ENCODE measurements around the gene LRRC61.

LRRC61 gene

GRCh38 chr7:150357771-150358427, 34.7 kb downstream of the LRRC61 start:
- H3K4me3 ChIP-seq (replicated peaks; ENCODE audit: low read depth, low read length), result no peak overlapping the region
- DNase-seq (ENCODE audit: low read depth), result no peak
- no peak for TF ChIP-seq CTCF (IDR thresholded peaks at IDR 0.05; ENCODE audit: low read length, missing control alignments)

- no peak overlapping the region for H3K4me3 ChIP-seq (replicated peaks; ENCODE audit: low read depth, low read length)
- TF ChIP-seq CTCF (IDR thresholded peaks at IDR 0.05; ENCODE audit: low read length, missing control alignments), result no peak
- no peak for DNase-seq (ENCODE audit: low read depth)
Measured at GRCh38 chr7:150358433-150358832, 35.3 kb downstream of the LRRC61 start.

- H3K4me3 ChIP-seq (replicated peaks; ENCODE audit: low read depth, low read length), result no peak overlapping the region
- TF ChIP-seq CTCF (IDR thresholded peaks at IDR 0.05; ENCODE audit: low read length, missing control alignments), result no peak
- no peak for DNase-seq (ENCODE audit: low read depth)
Measured at GRCh38 chr7:150358988-150359621, 36.0 kb downstream of the LRRC61 start.

- no peak for TF ChIP-seq CTCF (IDR thresholded peaks at IDR 0.05; ENCODE audit: low read length, missing control alignments)
- no peak for DNase-seq (ENCODE audit: low read depth)
- H3K4me3 ChIP-seq (replicated peaks; ENCODE audit: low read depth, low read length), result no peak overlapping the region
Measured at GRCh38 chr7:150359622-150360362, 36.6 kb downstream of the LRRC61 start.

GRCh38 chr7:150360363-150361058, 37.4 kb downstream of the LRRC61 start:
- no peak for TF ChIP-seq CTCF (IDR thresholded peaks at IDR 0.05; ENCODE audit: low read length, missing control alignments)

GRCh38 chr7:150361402-150361801, 38.2 kb downstream of the LRRC61 start:
- no peak for DNase-seq (ENCODE audit: low read depth)
- H3K4me3 ChIP-seq (replicated peaks; ENCODE audit: low read depth, low read length), result no peak overlapping the region
- TF ChIP-seq CTCF (IDR thresholded peaks at IDR 0.05; ENCODE audit: low read length, missing control alignments), result no peak

More at GRCh38 chr7:150360363-150361058, 37.4 kb downstream of the LRRC61 start:
- no peak overlapping the region for H3K4me3 ChIP-seq (replicated peaks; ENCODE audit: low read depth, low read length)
- DNase-seq (ENCODE audit: low read depth), result no peak

Data from fibroblast of pulmonary artery (primary cell).